CD14-positive monocyte (primary cell): ENCODE data around the gene PLD3. TPM values are rescaled to one million over a fixed set of nuclear protein-coding genes. Genes with fewer than 3 reads are reported as not detected.

Experiments used
- DNase-seq, 3 donors: peaks; one replicate each; pipeline ENCODE4 v3.0.0-alpha.2; 2011 to 2022
- H2AFZ ChIP-seq: 2 replicates; pipeline ENCODE4 v1.6.0; 2012; ENCODE audit warnings: mild to moderate bottlenecking, low read depth, low read length, inconsistent platforms; ENCODE audit not compliant: insufficient read depth, poor library complexity, severe bottlenecking
- H3K27ac ChIP-seq, 2 donors: 1 replicate in 1 of 2; 2 replicates in 1 of 2; pipeline ENCODE4 v1.5.1; 2012 to 2013; ENCODE audit warnings: low read length in 2 of 2, control low read depth in 1 of 2, inconsistent platforms in 1 of 2, low read depth in 1 of 2, mild to moderate bottlenecking in 1 of 2
- H3K27me3 ChIP-seq, 2 donors: one replicate each; pipeline versions ENCODE4 v1.6.0 to v1.6.1; 2011 to 2013; ENCODE audit warnings: low read length in 2 of 2; ENCODE audit not compliant: control insufficient read depth in 2 of 2, insufficient read depth in 2 of 2
- H3K36me3 ChIP-seq, 2 donors: replicated peaks in 1 of 2; 1 replicate in 1 of 2; 2 replicates in 1 of 2; pipeline versions ENCODE4 v1.5.1 to v1.6.1; 2012 to 2013; ENCODE audit warnings: low read length in 2 of 2, control low read depth in 1 of 2, inconsistent platforms in 1 of 2, mild to moderate bottlenecking in 1 of 2; ENCODE audit not compliant: insufficient read depth in 2 of 2, control insufficient read depth in 1 of 2
- H3K4me1 ChIP-seq, 2 donors: 1 replicate in 1 of 2; 2 replicates in 1 of 2; pipeline versions ENCODE4 v1.5.1 to v1.6.1; 2012 to 2013; ENCODE audit warnings: low read length in 2 of 2, control low read depth in 1 of 2, inconsistent platforms in 1 of 2, mild to moderate bottlenecking in 1 of 2, moderate library complexity in 1 of 2; ENCODE audit not compliant: insufficient read depth in 2 of 2, control insufficient read depth in 1 of 2
- H3K4me2 ChIP-seq: replicated peaks from 2 replicates; pipeline ENCODE3; 2012; ENCODE audit warnings: low read length, moderate library complexity, mild to moderate bottlenecking; ENCODE audit not compliant: poor library complexity, severe bottlenecking; ENCODE audit errors: extremely low read depth
- H3K4me3 ChIP-seq, 3 experiments: fragments of 200-600 bp in 1 of 3; sonication (generic) in 1 of 3; replicated peaks in 1 of 3; 1 replicate in 2 of 3; 2 replicates in 1 of 3; pipeline ENCODE4 v1.5.1; 2011 to 2013; ENCODE audit warnings: low read length in 3 of 3, mild to moderate bottlenecking in 3 of 3, control low read depth in 2 of 3, low read depth in 2 of 3, inconsistent platforms in 1 of 3, moderate library complexity in 1 of 3
- H3K79me2 ChIP-seq: 2 replicates; pipeline ENCODE4 v1.6.0; 2012; ENCODE audit warnings: mild to moderate bottlenecking, control low read depth, inconsistent platforms, low read length, moderate library complexity; ENCODE audit not compliant: insufficient read depth
- H3K9ac ChIP-seq: 2 replicates; pipeline ENCODE4 v1.6.0; 2017; ENCODE audit warnings: low read length, mild to moderate bottlenecking; ENCODE audit not compliant: insufficient read depth, poor library complexity, severe bottlenecking
- H3K9me3 ChIP-seq, 2 donors: replicated peaks in 1 of 2; 1 replicate in 1 of 2; 2 replicates in 1 of 2; pipeline versions ENCODE4 v1.5.1 to v1.6.1; 2012 to 2013; ENCODE audit warnings: low read length in 2 of 2, control low read depth in 1 of 2; ENCODE audit not compliant: control insufficient read depth in 1 of 2, insufficient read depth in 1 of 2
- H4K20me1 ChIP-seq: 2 replicates; pipeline ENCODE4 v1.6.0; 2012; ENCODE audit warnings: mild to moderate bottlenecking, low read length, control low read depth, moderate library complexity; ENCODE audit not compliant: insufficient read depth
- H3K27ac Mint-ChIP-seq, 7 donors: one replicate each; pipeline ENCODE4 v1.8.0; 2020; ENCODE audit warnings: mild to moderate bottlenecking in 7 of 7, mixed read lengths in 7 of 7, moderate library complexity in 6 of 7, inconsistent platforms in 2 of 7
- H3K27me3 Mint-ChIP-seq, 3 donors: one replicate each; pipeline ENCODE4 v1.8.0; 2021 to 2022; ENCODE audit warnings: low read depth in 3 of 3, mild to moderate bottlenecking in 3 of 3, mixed read lengths in 3 of 3, moderate library complexity in 3 of 3, inconsistent platforms in 1 of 3
- H3K36me3 Mint-ChIP-seq, 2 donors: one replicate each; pipeline ENCODE4 v1.8.0; 2020; ENCODE audit warnings: mixed read lengths in 2 of 2, inconsistent platforms in 1 of 2, mild to moderate bottlenecking in 1 of 2
- H3K4me1 Mint-ChIP-seq: one replicate; pipeline ENCODE4 v1.8.0; 2020; ENCODE audit warnings: mild to moderate bottlenecking, mixed read lengths
- H3K4me3 Mint-ChIP-seq, 2 donors: one replicate each; pipeline ENCODE4 v1.8.0; 2020; ENCODE audit warnings: mild to moderate bottlenecking in 2 of 2, mixed read lengths in 2 of 2, moderate library complexity in 1 of 2
- H3K9me3 Mint-ChIP-seq, 7 donors: one replicate each; pipeline ENCODE4 v1.8.0; 2020 to 2022; ENCODE audit warnings: mixed read lengths in 7 of 7, mild to moderate bottlenecking in 6 of 7, moderate library complexity in 6 of 7, inconsistent platforms in 2 of 7
- WGBS: methylation state at CpG from one replicate; pipeline ENCODE4 v1.1.5; 2013; ENCODE audit warnings: missing lambda C conversion rate; ENCODE audit not compliant: insufficient coverage; 5-methylcytosine and 5-hydroxymethylcytosine counted together
- intact Hi-C, 2 donors: fragments of 100-400 bp; cut with micrococcal nuclease; formaldehyde crosslinking; loops; one replicate each; pipeline versions ENCODE4 v1.15.0 to v1.15.1; 2023
- polyA plus RNA-seq, 3 donors: library from polyadenylated mRNA; depleted of rRNA in 1 of 3; unstranded in 2 of 3; stranded (reverse) in 1 of 3; fragments of 300-500 nt in 2 of 3; fragments of >200 nt in 1 of 3; fragmentation: Illumina TruSeq in 2 of 3; gene quantifications; 1 replicate in 2 of 3; 2 replicates in 1 of 3; pipeline ENCODE4 v1.2.3, GENCODE V29; 2012 to 2021
- TF ChIP-seq, protein P1 (sequence below): fragments of 200-600 bp; IDR thresholded peaks from one replicate; pipeline ENCODE4 v1.8.0; 2022; ENCODE audit warnings: antibody characterized with exemption, mild to moderate bottlenecking

Gene PLD3
- polyA plus RNA-seq, 3 donors: 168 to 334 (median 170) TPM

DNA sequence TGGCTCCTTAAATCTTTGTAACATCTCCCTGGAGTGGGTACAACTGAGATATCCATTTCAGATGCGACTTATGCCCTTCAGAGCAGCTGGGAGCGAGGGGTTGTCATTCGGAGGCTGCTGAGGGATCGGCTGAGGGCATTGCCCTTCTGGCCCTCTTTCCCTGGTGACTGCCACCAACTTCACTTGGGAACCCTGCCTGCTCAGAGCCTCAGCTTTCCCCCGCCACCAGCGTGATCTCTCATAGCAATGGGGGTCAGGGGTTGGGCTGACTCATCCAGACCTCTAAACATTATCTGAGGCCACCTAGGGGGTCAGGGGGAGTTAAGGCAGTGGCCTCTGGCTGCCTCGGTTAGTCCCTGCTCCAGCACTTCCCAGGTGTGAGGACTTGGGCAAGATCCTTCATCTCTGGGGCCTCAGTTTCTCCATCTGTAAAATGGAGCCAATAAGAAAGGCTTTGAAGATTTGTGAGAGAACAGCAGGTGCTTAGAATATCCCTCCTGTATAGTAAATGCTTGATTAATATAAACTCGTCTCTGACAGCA lies 63.5 kb downstream of the PLD3 start:
- Mint-ChIP-seq H3K36me3 (no peaks in the 10 kb centered on the region), H3K27ac (peak overlapping the region in 1 of 7 donors; percentile 3), H3K4me1 (peaks cover 39% of the 10 kb centered on the region), H3K9me3 (peaks cover 0 to 3% (median 0%) of the 10 kb centered on the region in 7 donors), H3K27me3 (peaks cover 3 to 10% (median 9%) of the 10 kb centered on the region in 3 donors), H3K4me3 (no peak overlapping the region)
- DNase-seq: no peak
- H3K4me1 ChIP-seq: peaks cover 31 to 33% of the 10 kb centered on the region in 2 donors
- H3K9me3 ChIP-seq: no peaks in the 10 kb centered on the region
- intact Hi-C loops: no loop called here
- TF ChIP-seq, protein P1, sequence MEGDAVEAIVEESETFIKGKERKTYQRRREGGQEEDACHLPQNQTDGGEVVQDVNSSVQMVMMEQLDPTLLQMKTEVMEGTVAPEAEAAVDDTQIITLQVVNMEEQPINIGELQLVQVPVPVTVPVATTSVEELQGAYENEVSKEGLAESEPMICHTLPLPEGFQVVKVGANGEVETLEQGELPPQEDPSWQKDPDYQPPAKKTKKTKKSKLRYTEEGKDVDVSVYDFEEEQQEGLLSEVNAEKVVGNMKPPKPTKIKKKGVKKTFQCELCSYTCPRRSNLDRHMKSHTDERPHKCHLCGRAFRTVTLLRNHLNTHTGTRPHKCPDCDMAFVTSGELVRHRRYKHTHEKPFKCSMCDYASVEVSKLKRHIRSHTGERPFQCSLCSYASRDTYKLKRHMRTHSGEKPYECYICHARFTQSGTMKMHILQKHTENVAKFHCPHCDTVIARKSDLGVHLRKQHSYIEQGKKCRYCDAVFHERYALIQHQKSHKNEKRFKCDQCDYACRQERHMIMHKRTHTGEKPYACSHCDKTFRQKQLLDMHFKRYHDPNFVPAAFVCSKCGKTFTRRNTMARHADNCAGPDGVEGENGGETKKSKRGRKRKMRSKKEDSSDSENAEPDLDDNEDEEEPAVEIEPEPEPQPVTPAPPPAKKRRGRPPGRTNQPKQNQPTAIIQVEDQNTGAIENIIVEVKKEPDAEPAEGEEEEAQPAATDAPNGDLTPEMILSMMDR: no peak
- no peak overlapping the region for H3K4me3 ChIP-seq
- H3K79me2 ChIP-seq: no peaks in the 10 kb centered on the region
- no peak overlapping the region for H3K4me2 ChIP-seq
- no peaks in the 10 kb centered on the region for H4K20me1 ChIP-seq
- H3K27ac ChIP-seq: no peak overlapping the region
- no peak overlapping the region for H2AFZ ChIP-seq
- H3K9ac ChIP-seq: no peak overlapping the region
- 90% methylated on average over 4 of the region's 8 CpGs for WGBS
- no peaks in the 10 kb centered on the region for H3K27me3 ChIP-seq
- H3K36me3 ChIP-seq: no peaks in the 10 kb centered on the region

DNA sequence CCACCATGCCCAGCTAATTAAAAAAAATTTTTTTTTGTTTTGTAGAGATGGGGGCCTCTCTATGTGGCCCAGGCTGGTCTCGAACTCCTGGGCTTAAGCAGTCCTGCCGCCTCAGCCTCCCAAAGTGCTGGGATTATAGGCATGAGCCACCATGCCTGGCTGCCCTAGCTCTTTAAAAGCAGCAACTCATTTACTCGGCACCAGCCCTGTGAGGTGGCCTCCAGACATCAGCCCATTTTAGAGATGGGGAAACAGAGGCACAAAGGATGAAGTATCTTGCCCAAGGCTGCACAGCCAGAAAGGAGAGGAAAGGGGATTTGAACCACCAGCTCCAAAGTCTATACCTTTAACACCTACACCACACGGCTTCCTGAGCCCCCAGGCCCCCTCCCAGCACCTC lies 64.4 kb downstream of the PLD3 start:
- Mint-ChIP-seq H3K27ac (peak overlapping the region in 1 of 7 donors; percentile 64), H3K4me3 (no peak overlapping the region), H3K9me3 (peaks cover 0 to 3% (median 0%) of the 10 kb centered on the region in 7 donors), H3K4me1 (peaks cover 44% of the 10 kb centered on the region), H3K36me3 (no peaks in the 10 kb centered on the region), H3K27me3 (peaks cover 3 to 10% (median 10%) of the 10 kb centered on the region in 3 donors)
- H3K79me2 ChIP-seq: no peaks in the 10 kb centered on the region
- no peaks in the 10 kb centered on the region for H4K20me1 ChIP-seq
- no peak overlapping the region for H3K4me3 ChIP-seq
- DNase-seq: no peak
- no peak overlapping the region for H2AFZ ChIP-seq
- no peak overlapping the region for H3K9ac ChIP-seq
- 95% methylated on average over 2 of the region's 4 CpGs for WGBS
- H3K4me2 ChIP-seq: no peak overlapping the region
- no peak overlapping the region for H3K27ac ChIP-seq
- intact Hi-C loops: no loop called here
- TF ChIP-seq, protein P1: no peak
- H3K27me3 ChIP-seq: no peaks in the 10 kb centered on the region
- no peaks in the 10 kb centered on the region for H3K9me3 ChIP-seq
- H3K4me1 ChIP-seq: peaks cover 36 to 37% of the 10 kb centered on the region in 2 donors
- H3K36me3 ChIP-seq: no peaks in the 10 kb centered on the region
